ENCODE data around the gene ELMO1. TPM values are rescaled to one million over a fixed set of nuclear protein-coding genes. Genes with fewer than 3 reads are reported as not detected.

Gene ELMO1
- total and polyA plus RNA-seq, 8 donors: 3.0 to 20.6 (median 6.6) TPM

- TF ChIP-seq, protein P1, sequence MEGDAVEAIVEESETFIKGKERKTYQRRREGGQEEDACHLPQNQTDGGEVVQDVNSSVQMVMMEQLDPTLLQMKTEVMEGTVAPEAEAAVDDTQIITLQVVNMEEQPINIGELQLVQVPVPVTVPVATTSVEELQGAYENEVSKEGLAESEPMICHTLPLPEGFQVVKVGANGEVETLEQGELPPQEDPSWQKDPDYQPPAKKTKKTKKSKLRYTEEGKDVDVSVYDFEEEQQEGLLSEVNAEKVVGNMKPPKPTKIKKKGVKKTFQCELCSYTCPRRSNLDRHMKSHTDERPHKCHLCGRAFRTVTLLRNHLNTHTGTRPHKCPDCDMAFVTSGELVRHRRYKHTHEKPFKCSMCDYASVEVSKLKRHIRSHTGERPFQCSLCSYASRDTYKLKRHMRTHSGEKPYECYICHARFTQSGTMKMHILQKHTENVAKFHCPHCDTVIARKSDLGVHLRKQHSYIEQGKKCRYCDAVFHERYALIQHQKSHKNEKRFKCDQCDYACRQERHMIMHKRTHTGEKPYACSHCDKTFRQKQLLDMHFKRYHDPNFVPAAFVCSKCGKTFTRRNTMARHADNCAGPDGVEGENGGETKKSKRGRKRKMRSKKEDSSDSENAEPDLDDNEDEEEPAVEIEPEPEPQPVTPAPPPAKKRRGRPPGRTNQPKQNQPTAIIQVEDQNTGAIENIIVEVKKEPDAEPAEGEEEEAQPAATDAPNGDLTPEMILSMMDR (IDR thresholded peaks at IDR 0.05): no peak
- intact Hi-C loops (cut with DNase I): no loop called here
- Histone ChIP-seq H3K4me3 (no peak overlapping the region), H3K36me3 (no peaks in the 10 kb centered on the region), H3K9me3 (no peaks in the 10 kb centered on the region), H3K27ac (no peak overlapping the region), H3K4me1 (no peaks in the 10 kb centered on the region), H3K27me3 (no peaks in the 10 kb centered on the region)
- ATAC-seq (no peak), DNase-seq (no peak), FAIRE-seq (no peak)
- 94% methylated on average over 3 of the region's 3 CpGs for WGBS, 2 donors
Observed at GRCh38 chr7:37112876-37113275, 335.8 kb downstream of the ELMO1 start.

- no peaks in the 10 kb centered on the region for H3K4me1 ChIP-seq
- FAIRE-seq (no peak), DNase-seq (no peak), ATAC-seq (no peak)
- no peak overlapping the region for H3K27ac ChIP-seq
- H3K9me3 ChIP-seq: no peaks in the 10 kb centered on the region
- no peak overlapping the region for H3K4me3 ChIP-seq
- no peaks in the 10 kb centered on the region for H3K36me3 ChIP-seq
- intact Hi-C loops (cut with DNase I): no loop called here
- TF ChIP-seq, protein P1 (IDR thresholded peaks at IDR 0.05): no peak
- WGBS, 2 donors: 71 to 72% methylated on average over 2 of the region's 2 CpGs
- H3K27me3 ChIP-seq: no peaks in the 10 kb centered on the region
Observed at GRCh38 chr7:37112218-37112617, 336.4 kb downstream of the ELMO1 start.

GRCh38 chr7:37111459-37111858 is 337.2 kb downstream of the ELMO1 start:
- no peaks in the 10 kb centered on the region for H3K36me3 ChIP-seq
- 91 to 93% methylated on average over 1 of the region's 1 CpG for WGBS, 2 donors
- no peak overlapping the region for H3K27ac ChIP-seq
- H3K27me3 ChIP-seq: no peaks in the 10 kb centered on the region
- no peaks in the 10 kb centered on the region for H3K9me3 ChIP-seq
- ATAC-seq (no peak), FAIRE-seq (no peak), DNase-seq (no peak)
- H3K4me3 ChIP-seq: no peak overlapping the region
- TF ChIP-seq, protein P1 (IDR thresholded peaks at IDR 0.05): no peak
- intact Hi-C loops (cut with DNase I): no loop called here
- H3K4me1 ChIP-seq: no peaks in the 10 kb centered on the region

DNA sequence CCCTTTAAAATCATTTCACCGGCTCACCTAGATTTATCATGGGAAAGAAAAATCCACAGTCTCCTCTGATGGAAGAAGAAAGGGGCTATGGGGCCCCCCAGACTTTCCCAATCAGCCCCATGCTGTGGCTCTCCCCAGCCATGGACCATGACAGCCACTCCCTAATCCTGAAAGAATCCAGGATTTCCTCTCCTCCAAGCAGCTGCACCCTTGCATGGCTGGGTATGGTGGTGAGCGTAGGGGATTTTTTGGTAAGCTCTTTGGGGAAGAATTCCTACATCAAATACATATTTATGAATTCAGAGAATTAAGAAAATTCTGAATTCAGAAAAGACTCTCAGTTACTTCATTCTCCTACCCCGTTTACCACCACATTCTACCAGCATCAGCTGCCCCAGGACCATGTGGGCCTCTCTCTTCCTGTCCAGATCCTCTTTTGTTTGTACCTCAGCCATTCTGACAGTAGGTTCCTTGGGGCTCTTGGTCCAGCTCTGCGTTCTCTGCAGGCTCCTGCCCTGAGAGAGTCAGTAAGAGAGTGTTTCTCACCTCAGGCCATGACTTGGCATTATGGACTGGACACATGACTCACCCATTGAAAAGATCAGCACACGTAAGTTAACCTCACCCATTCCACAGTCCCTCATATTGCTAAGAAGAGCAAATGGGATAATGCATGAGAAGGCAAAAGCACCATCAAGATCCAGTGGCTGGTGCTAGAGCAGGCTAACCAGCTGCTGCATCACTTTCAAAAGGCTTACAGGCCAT is 337.8 kb downstream of the ELMO1 start:
- FAIRE-seq: no peak

DNA sequence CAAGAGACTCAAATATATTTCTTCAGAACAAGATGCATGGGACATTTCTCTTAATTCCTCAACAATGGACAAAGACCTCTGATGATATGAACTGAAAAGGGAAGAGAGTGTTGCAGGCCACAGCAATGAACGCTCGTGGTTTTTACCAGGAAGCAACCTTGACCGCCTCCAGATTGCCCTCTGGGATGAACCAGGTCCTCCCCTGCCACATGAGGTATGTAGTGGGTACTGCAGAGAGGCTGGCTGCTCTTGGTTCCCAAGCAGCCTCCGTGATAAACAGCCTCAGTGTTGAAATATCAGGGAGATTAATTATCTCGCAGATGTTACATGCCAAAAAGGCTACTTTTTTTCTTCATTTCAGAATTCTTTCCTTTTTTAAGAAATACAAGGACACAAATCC is 338.8 kb downstream of the ELMO1 start:
- TF ChIP-seq, protein P1 (IDR thresholded peaks at IDR 0.05): peak in 1 of 4 donors; percentile 23
- Histone ChIP-seq H3K27ac (no peak overlapping the region), H3K4me3 (no peak overlapping the region), H3K27me3 (no peaks in the 10 kb centered on the region), H3K4me1 (no peaks in the 10 kb centered on the region), H3K36me3 (no peaks in the 10 kb centered on the region), H3K9me3 (no peaks in the 10 kb centered on the region)
- intact Hi-C loops (cut with DNase I): no loop called here
- 50 to 60% methylated on average over 5 of the region's 5 CpGs for WGBS, 2 donors
- DNase-seq: peak in 1 of 6 donors; percentile 18
- FAIRE-seq: no peak
- ATAC-seq: peak; percentile 46 to 87 (median 78)

More for the DNA sequence above, 337.8 kb downstream of the ELMO1 start:
- no peaks in the 10 kb centered on the region for H3K36me3 ChIP-seq
- ATAC-seq (no peak), DNase-seq (no peak)
- 95% methylated on average over 5 of the region's 5 CpGs for WGBS, 2 donors
- H3K4me1 ChIP-seq: no peaks in the 10 kb centered on the region
- H3K9me3 ChIP-seq: no peaks in the 10 kb centered on the region
- intact Hi-C loops (cut with DNase I): no loop called here
- TF ChIP-seq, protein P1 (IDR thresholded peaks at IDR 0.05): no peak
- H3K27ac ChIP-seq: no peak overlapping the region
- H3K27me3 ChIP-seq: no peaks in the 10 kb centered on the region
- H3K4me3 ChIP-seq: no peak overlapping the region

Data from pancreas (tissue), 10 donors.